HEK293 (cell line): Measurements from ENCODE around the gene TMIE.

Source experiments
- CTCF ChIA-PET: fragments of 350-600 bp; formaldehyde crosslinking; extraction: SDS; loops from one replicate; lab custom pipeline; 2021; ENCODE audit warnings: antibody characterized with exemption; lab: Yijun Ruan, JAX
- POLR2A ChIA-PET: fragments of 300-600 bp; formaldehyde crosslinking; extraction: SDS; loops from one replicate; lab custom pipeline; 2020; ENCODE audit warnings: antibody characterized with exemption, inconsistent platforms; lab: Yijun Ruan, JAX
- H3K27ac ChIP-seq: fragments of 200-500 bp; sonication (Bioruptor generic); 2 replicates; pipeline ENCODE4 v1.5.1; 2014; ENCODE audit warnings: low read depth, low read length, control low read depth, inconsistent platforms; ENCODE audit errors: extremely low read depth
- H3K36me3 ChIP-seq, 2 experiments: fragments of 200-500 bp in 1 of 2; sonication (Bioruptor generic) in 1 of 2; 1 replicate in 1 of 2; 2 replicates in 1 of 2; pipeline ENCODE4 v1.5.1; 2014 to 2017; ENCODE audit warnings: inconsistent platforms in 2 of 2, low read length in 2 of 2; ENCODE audit not compliant: control insufficient read depth in 2 of 2, insufficient read depth in 1 of 2
- H3K4me1 ChIP-seq: fragments of 200-500 bp; sonication (Bioruptor generic); 2 replicates; pipeline ENCODE4 v1.5.1; 2014; ENCODE audit warnings: mild to moderate bottlenecking, low read length, inconsistent platforms; ENCODE audit not compliant: control insufficient read depth, insufficient read depth
- H3K4me3 ChIP-seq: 2 replicates; pipeline ENCODE4 v1.5.1; 2011; ENCODE audit warnings: low read depth, mild to moderate bottlenecking, control low read depth, low read length, moderate library complexity
- H3K9me3 ChIP-seq: fragments of 200-500 bp; sonication (Bioruptor generic); 2 replicates; pipeline ENCODE4 v1.5.1; 2014; ENCODE audit warnings: low read depth, low read length, inconsistent platforms; ENCODE audit not compliant: control insufficient read depth, insufficient read depth
- GFI1B ChIP-seq: fragments of 450-650 bp; formaldehyde crosslinking; IDR thresholded peaks from 2 replicates; pipeline ENCODE4 v1.5.1; 2016; ENCODE audit warnings: missing biosample characterization, missing genetic modification characterization
- OVOL3 ChIP-seq: fragments of 450-650 bp; formaldehyde crosslinking; IDR thresholded peaks from 2 replicates; pipeline ENCODE4 v1.5.1; 2016; ENCODE audit warnings: missing biosample characterization, missing genetic modification characterization
- PRDM4 ChIP-seq: fragments of 450-650 bp; formaldehyde crosslinking; IDR thresholded peaks from 2 replicates; pipeline ENCODE4 v1.5.1; 2017; ENCODE audit warnings: missing biosample characterization, missing genetic modification characterization
- TSHZ1 ChIP-seq: fragments of 450-650 bp; formaldehyde crosslinking; IDR thresholded peaks from 2 replicates; pipeline ENCODE4 v1.5.1; 2016; ENCODE audit warnings: missing biosample characterization, missing genetic modification characterization, borderline replicate concordance
- YY1 ChIP-seq: fragments of 450-650 bp; formaldehyde crosslinking; IDR thresholded peaks from 2 replicates; pipeline ENCODE4 v1.5.1; 2018; ENCODE audit warnings: missing biosample characterization, missing genetic modification characterization
- ZFP41 ChIP-seq: fragments of 450-650 bp; formaldehyde crosslinking; IDR thresholded peaks from 2 replicates; pipeline ENCODE4 v1.5.1; 2016; ENCODE audit warnings: missing biosample characterization, missing genetic modification characterization, borderline replicate concordance
- ZNF132 ChIP-seq: fragments of 450-650 bp; formaldehyde crosslinking; IDR thresholded peaks from 2 replicates; pipeline ENCODE4 v1.5.1; 2017; ENCODE audit warnings: missing biosample characterization, missing genetic modification characterization, borderline replicate concordance
- ZNF157 ChIP-seq: fragments of 450-650 bp; formaldehyde crosslinking; IDR thresholded peaks from 2 replicates; pipeline ENCODE4 v1.5.1; 2016; ENCODE audit warnings: missing biosample characterization, missing genetic modification characterization
- ZNF16 ChIP-seq: fragments of 450-650 bp; formaldehyde crosslinking; IDR thresholded peaks from 2 replicates; pipeline ENCODE4 v1.5.1; 2016; ENCODE audit warnings: low read depth, missing biosample characterization, missing genetic modification characterization
- ZNF214 ChIP-seq: fragments of 450-650 bp; formaldehyde crosslinking; IDR thresholded peaks from 2 replicates; pipeline ENCODE4 v1.5.1; 2017; ENCODE audit warnings: missing biosample characterization, mild to moderate bottlenecking, missing genetic modification characterization, borderline replicate concordance
- ZNF394 ChIP-seq: fragments of 450-650 bp; formaldehyde crosslinking; IDR thresholded peaks from 2 replicates; pipeline ENCODE4 v1.5.1; 2016; ENCODE audit warnings: missing biosample characterization, missing genetic modification characterization, mild to moderate bottlenecking, moderate library complexity, borderline replicate concordance
- ZNF585B ChIP-seq: fragments of 450-650 bp; formaldehyde crosslinking; IDR thresholded peaks from 2 replicates; pipeline ENCODE4 v1.5.1; 2016; ENCODE audit warnings: missing biosample characterization, missing genetic modification characterization
- ZNF658 ChIP-seq: fragments of 450-650 bp; formaldehyde crosslinking; IDR thresholded peaks from 2 replicates; pipeline ENCODE4; 2016; ENCODE audit warnings: missing biosample characterization, missing genetic modification characterization
- ZNF660 ChIP-seq: fragments of 450-650 bp; IDR thresholded peaks from 2 replicates; pipeline ENCODE4 v1.5.1; 2018; ENCODE audit warnings: missing biosample characterization, mild to moderate bottlenecking, missing genetic modification characterization
- ZNF677 ChIP-seq: fragments of 450-650 bp; IDR thresholded peaks from 2 replicates; pipeline ENCODE4 v1.5.0; 2018; ENCODE audit warnings: missing biosample characterization, mild to moderate bottlenecking, missing genetic modification characterization, moderate library complexity
- ZNF704 ChIP-seq: fragments of 450-650 bp; formaldehyde crosslinking; IDR thresholded peaks from 2 replicates; pipeline ENCODE4 v1.5.1; 2016; ENCODE audit warnings: missing biosample characterization, missing genetic modification characterization
- ZNF768 ChIP-seq: fragments of 450-650 bp; formaldehyde crosslinking; IDR thresholded peaks from 2 replicates; pipeline ENCODE4 v1.5.1; 2018; ENCODE audit warnings: missing biosample characterization, mild to moderate bottlenecking, missing genetic modification characterization
- ZNF830 ChIP-seq: fragments of 450-650 bp; IDR thresholded peaks from 2 replicates; pipeline ENCODE4 v1.5.0; 2018; ENCODE audit warnings: missing biosample characterization, missing genetic modification characterization, low read depth, mild to moderate bottlenecking, moderate library complexity
- ZSCAN30 ChIP-seq: fragments of 450-650 bp; IDR thresholded peaks from 2 replicates; pipeline ENCODE4 v1.5.1; 2018; ENCODE audit warnings: missing biosample characterization, mild to moderate bottlenecking, missing genetic modification characterization, moderate library complexity
- ZSCAN5A ChIP-seq: fragments of 450-650 bp; formaldehyde crosslinking; IDR thresholded peaks from 2 replicates; pipeline ENCODE4 v1.5.1; 2016; ENCODE audit warnings: missing biosample characterization, missing genetic modification characterization
- ZXDB ChIP-seq: fragments of 450-650 bp; formaldehyde crosslinking; IDR thresholded peaks from 2 replicates; pipeline ENCODE4 v1.5.1; 2016; ENCODE audit warnings: missing biosample characterization, missing genetic modification characterization

The TMIE gene

GRCh38 chr3:46709157-46709654, 8.0 kb downstream of the TMIE start:
- TF ChIP-seq ZNF394 (tag by site-specific recombination) (no peak), GFI1B (tag by site-specific recombination) (no peak), ZSCAN30 (tag by site-specific recombination) (no peak), ZNF830 (no peak)
- Histone ChIP-seq H3K27ac (no peak overlapping the region), H3K9me3 (no peaks in the 10 kb centered on the region), H3K4me3 (no peak overlapping the region), H3K4me1 (no peaks in the 10 kb centered on the region), H3K36me3 (no peaks in the 10 kb centered on the region)
- CTCF ChIA-PET: interaction anchor here (1.0 to 1.3 kb wide), 2 partner anchors 181 to 221 kb away, joined by 7 to 8 read pairs; no protein-coding TSS in a partner anchor
- POLR2A ChIA-PET: no interaction called here

- ChIA-PET CTCF (interaction anchor here (0.6 kb wide), 1 partner anchor 100 kb away, joined by 3 read pairs; no protein-coding TSS in a partner anchor), POLR2A (no interaction called here)
- no peaks in the 10 kb centered on the region for H3K9me3 ChIP-seq
These were observed 8.5 kb downstream of the TMIE start for GRCh38 chr3:46709721-46710120.

GRCh38 chr3:46710229-46710628, 9.0 kb downstream of the TMIE start:
- no peaks in the 10 kb centered on the region for H3K36me3 ChIP-seq
- CTCF ChIA-PET: interaction anchor here (0.6 kb wide), 1 partner anchor 100 kb away, joined by 3 read pairs; no protein-coding TSS in a partner anchor
- no peak for TF ChIP-seq TSHZ1 (tag by site-specific recombination)
- no peak for TF ChIP-seq ZNF660 (tag by site-specific recombination)
- no peak for TF ChIP-seq PRDM4
- no peak for TF ChIP-seq ZNF585B (tag by site-specific recombination)
- TF ChIP-seq ZNF704 (tag by site-specific recombination): no peak
- no peak for TF ChIP-seq ZXDB (tag by site-specific recombination)
- no peak for TF ChIP-seq ZNF658 (tag by site-specific recombination)
- no peak for TF ChIP-seq YY1 (tag by site-specific recombination)
- TF ChIP-seq ZFP41: no peak
- TF ChIP-seq ZNF768: no peak
- no peak for TF ChIP-seq ZNF677 (tag by site-specific recombination)
- TF ChIP-seq ZSCAN5A (tag by site-specific recombination): no peak
- TF ChIP-seq OVOL3 (tag by site-specific recombination): no peak
- no peak for TF ChIP-seq ZNF157 (tag by site-specific recombination)
- POLR2A ChIA-PET: no interaction called here
- H3K9me3 ChIP-seq: no peaks in the 10 kb centered on the region
- H3K27ac ChIP-seq: no peak overlapping the region
- H3K4me1 ChIP-seq: no peaks in the 10 kb centered on the region
- no peak overlapping the region for H3K4me3 ChIP-seq

More at GRCh38 chr3:46709721-46710120, 8.5 kb downstream of the TMIE start:
- no peak for TF ChIP-seq ZNF132 (tag by site-specific recombination)
- TF ChIP-seq ZNF214 (tag by site-specific recombination): no peak
- TF ChIP-seq ZNF16: no peak
- TF ChIP-seq, all 188 proteins: peak for 0
- Histone ChIP-seq H3K36me3 (no peaks in the 10 kb centered on the region), H3K4me1 (no peaks in the 10 kb centered on the region), H3K4me3 (no peak overlapping the region), H3K27ac (no peak overlapping the region)
